Caco-2 (cell line): Measurements from ENCODE around the gene FRMD4B. TPM values are rescaled to one million over a fixed set of nuclear protein-coding genes. Genes with fewer than 3 reads are reported as not detected.

Experiments used
- BruUV-seq: library from RNA; stranded (reverse); fragments of 400-500 nt; replicated peaks from 2 replicates; lab custom pipeline; 2021; lab: Mats Ljungman, UMichigan
- CTCF ChIA-PET: fragments of 300-600 bp; sonication (Branson Sonifier 250); formaldehyde crosslinking; loops from one replicate; lab custom pipeline; 2022; ENCODE audit warnings: antibody characterized with exemption; lab: Charles Lee
- POLR2A ChIA-PET: fragments of 300-600 bp; sonication (Branson Sonifier 250); formaldehyde crosslinking; loops from one replicate; lab custom pipeline; 2022; ENCODE audit warnings: antibody characterized with exemption; lab: Charles Lee
- DNase-seq, 2 experiments: peaks; one replicate each; pipeline versions ENCODE4 v3.0.0 to v3.0.0-alpha.2; 2020 to 2022
- H3K27me3 ChIP-seq: replicated peaks from 2 replicates; pipeline ENCODE4 v1.6.0; 2011; ENCODE audit warnings: low read length; ENCODE audit not compliant: control insufficient read depth, insufficient read depth
- H3K36me3 ChIP-seq: 2 replicates; pipeline ENCODE4 v1.5.1; 2011; ENCODE audit warnings: low read length; ENCODE audit not compliant: control insufficient read depth, insufficient read depth
- H3K4me1 ChIP-seq: fragments of 250-450 bp; sonication (Bioruptor Pico); 2 replicates; pipeline ENCODE4 v1.5.1; 2020; ENCODE audit warnings: mild to moderate bottlenecking
- H3K4me3 ChIP-seq: 2 replicates; pipeline ENCODE4 v1.5.1; 2011; ENCODE audit warnings: low read depth, mild to moderate bottlenecking, control low read depth, low read length
- H3K9me3 ChIP-seq: fragments of 250-450 bp; sonication (Bioruptor Pico); 2 replicates; pipeline ENCODE4 v1.5.1; 2020; ENCODE audit warnings: mild to moderate bottlenecking, moderate library complexity
- H3K27ac Mint-ChIP-seq: one replicate; pipeline ENCODE4 v1.8.0; 2022; ENCODE audit warnings: mixed read lengths; ENCODE audit not compliant: unreplicated experiment
- H3K27me3 Mint-ChIP-seq: one replicate; pipeline ENCODE4 v1.8.0; 2022; ENCODE audit warnings: mixed read lengths; ENCODE audit not compliant: insufficient read depth, unreplicated experiment
- H3K36me3 Mint-ChIP-seq: one replicate; pipeline ENCODE4 v1.8.0; 2022; ENCODE audit warnings: mild to moderate bottlenecking, mixed read lengths; ENCODE audit not compliant: insufficient read depth, unreplicated experiment
- H3K4me1 Mint-ChIP-seq: one replicate; pipeline ENCODE4 v1.8.0; 2022; ENCODE audit warnings: low read depth, mixed read lengths; ENCODE audit not compliant: unreplicated experiment
- H3K4me3 Mint-ChIP-seq: one replicate; pipeline ENCODE4 v1.8.0; 2022; ENCODE audit warnings: mild to moderate bottlenecking, moderate library complexity, mixed read lengths; ENCODE audit not compliant: unreplicated experiment
- H3K9me3 Mint-ChIP-seq: one replicate; pipeline ENCODE4 v1.8.0; 2022; ENCODE audit warnings: mixed read lengths; ENCODE audit not compliant: unreplicated experiment
- CTCF ChIP-seq, 2 experiments: fragments of 200-600 bp in 1 of 2; IDR thresholded peaks; 1 replicate in 1 of 2; 2 replicates in 1 of 2; pipeline versions ENCODE4 v1.5.1 to v1.8.0; 2011 to 2022; ENCODE audit warnings: antibody characterized with exemption in 1 of 2, control low read depth in 1 of 2, inconsistent platforms in 1 of 2, low read depth in 1 of 2, low read length in 1 of 2, mild to moderate bottlenecking in 1 of 2, moderate library complexity in 1 of 2; ENCODE audit not compliant: insufficient read depth in 1 of 2, severe bottlenecking in 1 of 2, unreplicated experiment in 1 of 2
- intact Hi-C: fragments of 100-400 bp; cut with micrococcal nuclease; formaldehyde crosslinking; loops from one replicate; pipeline ENCODE4 v1.10.0; 2022; ENCODE audit not compliant: unreplicated experiment
- total RNA-seq: library from RNA; stranded (reverse); gene quantifications from 2 replicates; pipeline ENCODE4 v1.2.3, GENCODE V29; 2022

FRMD4B gene
- total RNA-seq, 1 experiment from 2014 or later = 47.5 TPM

- H3K36me3 ChIP-seq = no peaks in the 10 kb centered on the region
- no TSS peak for BruUV-seq
- peak overlapping the region; percentile 53 for H3K27ac Mint-ChIP-seq
- peak in 1 of 2 experiments; percentile 55 for DNase-seq
- no peak overlapping the region for H3K4me3 Mint-ChIP-seq
- no peak for TF ChIP-seq CTCF (IDR thresholded peaks at IDR 0.05; ENCODE audit: insufficient read depth in 1 of 2, low read depth in 1 of 2, low read length in 1 of 2, severe bottlenecking in 1 of 2, unreplicated experiment in 1 of 2)
- H3K4me3 ChIP-seq = no peak overlapping the region
- no peaks in the 10 kb centered on the region for H3K36me3 Mint-ChIP-seq
- peaks cover 37% of the 10 kb centered on the region for H3K4me1 Mint-ChIP-seq
- H3K9me3 ChIP-seq = no peaks in the 10 kb centered on the region
- no peaks in the 10 kb centered on the region for H3K27me3 ChIP-seq
- H3K9me3 Mint-ChIP-seq = no peaks in the 10 kb centered on the region
- peaks cover 77% of the 10 kb centered on the region for H3K4me1 ChIP-seq
- POLR2A ChIA-PET = no interaction called here
- intact Hi-C loops = no loop called here
- H3K27me3 Mint-ChIP-seq = no peaks in the 10 kb centered on the region
- CTCF ChIA-PET = no interaction called here
Observed at GRCh38 chr3:69300296-69300695, 85.6 kb downstream of the FRMD4B start.

GRCh38 chr3:69299344-69299743 is 86.5 kb downstream of the FRMD4B start:
- intact Hi-C loops = no loop called here
- no peak for DNase-seq
- Mint-ChIP-seq H3K27ac (peak overlapping the region; percentile 59), H3K36me3 (no peaks in the 10 kb centered on the region), H3K9me3 (no peaks in the 10 kb centered on the region), H3K4me3 (no peak overlapping the region), H3K27me3 (no peaks in the 10 kb centered on the region), H3K4me1 (peaks cover 44% of the 10 kb centered on the region)
- H3K27me3 ChIP-seq = no peaks in the 10 kb centered on the region
- ChIA-PET CTCF (no interaction called here), POLR2A (no interaction called here)
- BruUV-seq = no TSS peak
- TF ChIP-seq CTCF (IDR thresholded peaks at IDR 0.05; ENCODE audit: insufficient read depth in 1 of 2, low read depth in 1 of 2, low read length in 1 of 2, severe bottlenecking in 1 of 2, unreplicated experiment in 1 of 2) = no peak
- H3K4me1 ChIP-seq = peaks cover 77% of the 10 kb centered on the region
- H3K36me3 ChIP-seq = no peaks in the 10 kb centered on the region
- H3K4me3 ChIP-seq = no peak overlapping the region
- H3K9me3 ChIP-seq = no peaks in the 10 kb centered on the region

- Histone ChIP-seq H3K27me3 (no peaks in the 10 kb centered on the region), H3K4me3 (no peak overlapping the region), H3K4me1 (peaks cover 96% of the 10 kb centered on the region), H3K9me3 (no peaks in the 10 kb centered on the region), H3K36me3 (no peaks in the 10 kb centered on the region)
- intact Hi-C loops = no loop called here
- POLR2A ChIA-PET = no interaction called here
- no peaks in the 10 kb centered on the region for H3K27me3 Mint-ChIP-seq
- no peaks in the 10 kb centered on the region for H3K36me3 Mint-ChIP-seq
- peaks cover 50% of the 10 kb centered on the region for H3K4me1 Mint-ChIP-seq
- no peaks in the 10 kb centered on the region for H3K9me3 Mint-ChIP-seq
- H3K27ac Mint-ChIP-seq = no peak overlapping the region
- BruUV-seq = no TSS peak
- no peak for TF ChIP-seq CTCF (IDR thresholded peaks at IDR 0.05; ENCODE audit: insufficient read depth in 1 of 2, low read depth in 1 of 2, low read length in 1 of 2, severe bottlenecking in 1 of 2, unreplicated experiment in 1 of 2)
- no peak for DNase-seq
- H3K4me3 Mint-ChIP-seq = no peak overlapping the region
- CTCF ChIA-PET = no interaction called here
Observed at GRCh38 chr3:69297501-69297900, 88.4 kb downstream of the FRMD4B start.
